Activated gamma-delta T cell treated with Interleukin-2 at 50 U/mL for 16 hours (primary cell): Measurements from ENCODE around the gene SEMA6C.
"Not testable (repeated sequence)": the region's sequence is repeated elsewhere in the genome, so short reads cannot be mapped to it uniquely, and the experiment has no call there.

Experiments
- DNase-seq: peaks from one replicate; pipeline ENCODE4 v3.0.0-alpha.2; 2020

Gene SEMA6C

GRCh38 chr1:151124763-151125403, 21.5 kb downstream of the SEMA6C start:
- DNase-seq: no peak

- no peak for DNase-seq
Observed at GRCh38 chr1:151113877-151114276, 32.6 kb downstream of the SEMA6C start.

DNA sequence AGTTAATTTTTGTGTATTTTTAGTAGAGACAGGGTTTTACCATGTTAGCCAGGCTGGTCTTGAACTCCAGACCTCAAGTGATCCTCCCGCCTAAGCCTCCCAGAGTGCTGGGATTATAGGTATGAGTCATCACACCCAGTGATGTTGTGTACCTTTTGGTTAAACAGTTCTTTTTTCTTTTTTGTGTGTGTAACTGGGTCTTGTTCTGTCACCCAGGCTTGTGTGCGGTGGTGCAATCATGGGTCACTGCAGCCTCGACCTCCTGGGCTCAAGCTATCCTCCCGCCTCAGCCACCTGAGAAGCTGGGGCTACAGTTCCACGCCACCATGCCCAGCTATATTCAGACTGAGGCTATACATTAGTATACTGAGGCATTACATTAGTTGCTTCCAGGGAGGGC, 38.1 kb downstream of the SEMA6C start:
- no peak for DNase-seq

GRCh38 chr1:151106894-151107293, 39.5 kb downstream of the SEMA6C start:
- DNase-seq: no peak

GRCh38 chr1:151104630-151105029, 41.8 kb downstream of the SEMA6C start:
- no peak for DNase-seq

GRCh38 chr1:151098126-151098525, 48.3 kb downstream of the SEMA6C start:
- no peak for DNase-seq

DNA sequence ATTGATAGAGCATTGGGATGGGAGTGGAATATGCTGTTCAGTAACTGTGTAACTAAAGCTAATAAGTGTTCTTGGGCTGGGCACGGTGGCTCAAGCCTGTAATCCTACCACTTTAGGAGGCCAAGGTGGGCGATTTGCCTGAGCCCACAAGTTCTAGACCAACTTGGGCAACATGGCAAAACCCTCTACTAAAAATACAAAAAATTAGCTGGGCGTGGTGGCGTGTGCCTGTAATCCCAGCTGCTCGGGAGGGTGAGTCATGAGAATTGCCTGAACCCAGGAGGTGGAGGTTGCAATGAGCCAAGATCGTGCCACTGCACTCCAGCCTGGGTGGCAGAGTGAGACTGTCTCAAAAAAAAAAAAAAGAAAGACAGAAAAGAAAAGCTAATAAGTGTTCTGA, 49.0 kb downstream of the SEMA6C start:
- not testable (repeated sequence) for DNase-seq

- no peak for DNase-seq
Observed at GRCh38 chr1:151085953-151086559, 60.4 kb downstream of the SEMA6C start.
